ENCODE results near the gene TRPM8.
"Not testable (repeated sequence)": the region's sequence is repeated elsewhere in the genome, so short reads cannot be mapped to it uniquely, and the experiment has no call there.

Gene TRPM8

GRCh38 chr2:233938676-233939370 lies 21.6 kb downstream of the TRPM8 start:
- DNase-seq, result no peak

GRCh38 chr2:233940376-233941276 lies 23.5 kb downstream of the TRPM8 start:
- no peak for DNase-seq

DNA sequence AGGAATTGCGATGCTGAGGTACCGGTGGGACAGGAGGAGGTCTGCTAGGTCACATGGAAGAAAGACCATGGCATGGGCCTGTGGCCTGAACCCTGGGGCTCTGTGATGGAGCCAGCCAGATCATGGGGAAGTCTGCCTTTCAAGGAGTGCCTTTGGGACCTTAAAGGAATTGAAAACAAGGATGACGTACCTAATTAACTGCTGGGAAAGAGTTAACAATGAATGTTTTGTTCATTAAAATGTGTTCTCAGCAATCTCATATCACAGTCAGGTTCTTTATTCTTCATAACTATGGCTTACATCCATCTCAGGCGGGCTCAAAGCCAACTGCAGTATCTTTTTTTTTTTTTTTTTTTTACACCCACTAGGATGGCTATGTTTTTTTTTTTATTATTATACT lies 25.6 kb downstream of the TRPM8 start:
- DNase-seq, result no peak

DNA sequence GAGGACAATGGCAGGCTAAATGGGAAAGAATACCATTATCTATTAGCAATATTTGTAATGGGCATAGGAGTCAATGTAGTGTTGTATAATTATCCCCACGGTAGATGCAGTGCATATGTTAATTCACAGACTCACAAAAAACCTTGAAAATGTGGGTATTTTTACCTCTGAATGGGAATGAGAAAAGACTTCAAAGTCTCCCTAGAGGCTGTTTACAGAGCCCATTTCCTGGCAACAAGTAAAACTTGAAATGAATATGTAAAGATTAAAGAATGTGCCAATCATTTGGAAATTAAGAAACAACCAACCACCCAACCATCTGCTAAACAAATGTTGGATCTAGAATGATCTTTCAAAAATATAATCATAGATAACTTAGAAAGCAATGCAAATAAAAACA lies 27.1 kb downstream of the TRPM8 start:
- no peak for DNase-seq

DNA sequence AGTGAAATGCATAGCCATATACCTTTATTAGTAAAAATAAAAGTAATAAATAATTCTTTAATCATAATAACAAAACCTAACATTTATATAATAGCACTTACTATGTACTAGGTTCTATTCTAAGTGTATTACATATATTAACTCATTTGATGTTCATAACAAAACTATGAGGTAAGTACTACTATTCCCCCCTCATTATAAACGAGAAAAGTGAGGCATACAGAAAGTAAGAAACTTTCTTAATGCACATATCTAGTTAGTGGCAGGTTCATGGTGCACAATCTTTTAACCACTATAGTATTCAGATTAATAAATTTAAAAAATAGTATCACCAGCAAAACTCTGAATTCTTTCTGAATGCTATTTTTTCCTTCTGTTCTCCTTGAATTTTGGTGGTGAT lies 27.5 kb downstream of the TRPM8 start:
- no peak for DNase-seq

- DNase-seq, result no peak
Observed at GRCh38 chr2:233945146-233945545, 28.0 kb downstream of the TRPM8 start.

DNA sequence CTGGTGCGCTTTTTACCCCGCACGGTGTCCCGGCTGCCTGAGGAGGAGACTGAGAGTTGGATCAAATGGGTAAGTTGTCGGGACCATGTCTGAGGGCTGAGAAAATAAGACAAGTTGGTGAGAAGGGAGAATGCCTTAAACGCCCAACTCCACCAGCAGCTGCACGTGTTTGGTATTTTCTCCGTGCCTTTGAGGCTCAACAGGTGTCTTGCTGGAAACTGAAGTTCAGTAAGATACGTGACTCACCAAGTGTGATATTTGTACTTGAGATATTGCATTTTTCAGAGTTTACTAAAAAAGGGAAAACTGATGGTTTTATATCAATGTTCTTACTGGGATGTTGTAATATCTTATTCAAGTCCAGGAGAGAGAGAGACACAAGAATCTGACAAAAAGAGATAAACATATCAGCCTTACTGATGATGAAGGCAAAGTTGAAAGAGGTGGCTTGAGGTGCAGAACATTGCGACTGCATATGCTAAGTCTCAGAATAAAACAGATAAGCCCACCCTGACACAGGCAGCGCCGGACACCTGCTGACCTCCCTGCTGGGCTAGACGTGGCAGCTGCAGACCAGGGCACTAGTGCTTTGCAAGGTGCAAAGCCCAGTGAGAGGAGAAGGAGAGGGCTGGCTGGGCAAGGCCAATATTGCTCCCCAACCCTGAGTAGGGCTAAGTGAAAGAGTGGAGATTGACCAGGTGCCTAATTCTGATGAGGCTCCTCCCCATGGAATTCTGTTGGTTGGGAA lies 33.1 kb downstream of the TRPM8 start:
- no peak for DNase-seq

GRCh38 chr2:233952335-233952734 lies 35.2 kb downstream of the TRPM8 start:
- no peak for DNase-seq

DNA sequence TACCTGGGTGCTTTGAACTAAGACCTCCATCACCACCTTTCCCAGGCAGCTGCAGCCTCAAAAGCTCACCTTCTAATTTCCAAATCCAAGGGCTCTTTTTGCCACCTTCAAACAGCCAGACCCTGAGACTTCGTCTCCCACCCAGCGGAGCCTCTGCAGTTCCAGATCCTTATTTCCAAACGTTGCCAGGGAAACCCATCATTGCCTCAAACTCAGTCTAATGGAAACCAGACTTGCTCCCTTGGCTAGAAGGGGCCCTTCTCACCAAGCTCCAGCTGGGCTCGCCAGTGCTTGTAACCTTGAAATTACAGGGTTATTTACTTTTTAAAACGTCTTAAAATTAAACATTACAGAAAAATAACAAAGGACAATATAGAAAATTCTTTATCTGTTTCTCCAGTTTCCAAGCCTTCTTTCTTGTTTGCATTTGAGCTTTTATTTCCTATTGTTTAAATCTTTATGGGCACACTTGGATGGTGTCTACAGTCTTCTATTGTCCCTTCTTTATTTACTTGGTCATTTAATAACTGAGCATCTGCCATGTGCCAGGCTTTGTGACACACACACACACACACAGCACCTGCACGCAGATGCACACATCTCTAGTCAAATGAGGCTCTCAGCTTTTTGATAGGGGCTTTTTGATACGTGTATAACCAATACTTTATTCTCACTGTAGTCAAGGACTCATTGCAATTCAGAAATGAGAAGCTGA lies 36.1 kb downstream of the TRPM8 start:
- DNase-seq, result no peak

- DNase-seq, result no peak
Observed at GRCh38 chr2:233960203-233960602, 43.0 kb downstream of the TRPM8 start.

DNA sequence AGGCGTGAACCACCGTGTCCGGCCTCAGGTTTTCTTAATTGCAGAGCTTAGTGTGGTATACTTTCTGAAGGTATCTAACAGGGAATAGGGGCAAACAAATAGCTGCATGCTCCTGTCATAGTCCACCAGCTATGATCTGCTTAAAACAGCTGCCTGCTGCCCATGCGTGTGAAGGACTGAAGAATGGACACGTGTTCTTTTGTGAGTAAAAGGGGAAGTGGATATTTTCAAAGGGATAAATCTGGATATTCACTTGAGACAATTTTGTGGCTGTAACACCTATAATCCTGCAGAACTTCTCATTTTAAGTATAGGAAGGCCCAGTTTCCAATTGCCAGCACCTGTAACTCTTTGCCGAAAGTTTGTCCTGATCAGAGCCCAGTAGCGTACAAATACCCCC lies 44.7 kb downstream of the TRPM8 start:
- no peak for DNase-seq

GRCh38 chr2:233964581-233964980 lies 47.4 kb downstream of the TRPM8 start:
- no peak for DNase-seq

DNA sequence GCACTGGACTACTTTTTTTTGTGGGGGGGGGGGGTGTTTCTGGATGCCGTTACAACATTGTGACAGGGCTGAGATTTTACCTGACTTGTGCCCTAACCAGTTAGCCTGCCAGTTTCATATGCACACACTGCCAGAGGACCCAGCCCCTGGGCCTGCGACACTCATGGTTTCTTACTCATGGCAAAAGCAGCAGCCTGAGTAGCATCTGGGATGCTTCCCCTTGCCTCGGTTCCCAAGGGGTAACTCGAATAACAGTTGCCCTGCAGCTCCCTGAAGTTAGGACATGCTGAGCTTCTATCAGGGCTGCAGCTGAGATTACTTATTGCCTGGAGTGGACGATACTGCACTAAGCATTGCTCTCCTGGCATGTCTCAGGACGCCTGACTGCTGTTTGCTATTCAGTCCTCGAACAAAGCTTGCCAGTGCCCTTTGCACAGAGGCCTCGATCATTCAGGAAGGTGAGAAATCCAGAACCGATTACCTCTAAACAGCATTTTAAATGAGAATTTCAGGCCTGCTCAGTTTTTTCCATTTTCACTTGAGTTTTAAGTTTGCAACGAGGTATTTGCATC lies 47.9 kb downstream of the TRPM8 start:
- no peak for DNase-seq

GRCh38 chr2:233965646-233966045 lies 48.5 kb downstream of the TRPM8 start:
- DNase-seq, result not testable (repeated sequence)

DNA sequence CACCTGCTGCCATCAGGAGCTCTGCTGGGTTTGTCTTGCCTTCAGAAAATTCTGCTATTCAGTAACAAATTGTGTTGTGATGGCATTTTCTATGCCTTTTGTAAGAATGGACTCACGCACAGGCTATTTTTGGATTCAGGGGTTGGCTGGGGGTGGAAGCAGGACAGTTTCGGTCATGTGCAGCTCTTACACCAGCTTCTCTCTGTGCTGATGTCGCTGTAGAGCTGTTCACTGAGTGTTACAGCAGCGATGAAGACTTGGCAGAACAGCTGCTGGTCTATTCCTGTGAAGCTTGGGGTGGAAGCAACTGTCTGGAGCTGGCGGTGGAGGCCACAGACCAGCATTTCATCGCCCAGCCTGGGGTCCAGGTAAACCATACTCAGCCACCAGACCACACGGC lies 49.2 kb downstream of the TRPM8 start:
- DNase-seq, result no peak

- no peak for DNase-seq
Observed at GRCh38 chr2:233967164-233967563, 50.0 kb downstream of the TRPM8 start.

DNA sequence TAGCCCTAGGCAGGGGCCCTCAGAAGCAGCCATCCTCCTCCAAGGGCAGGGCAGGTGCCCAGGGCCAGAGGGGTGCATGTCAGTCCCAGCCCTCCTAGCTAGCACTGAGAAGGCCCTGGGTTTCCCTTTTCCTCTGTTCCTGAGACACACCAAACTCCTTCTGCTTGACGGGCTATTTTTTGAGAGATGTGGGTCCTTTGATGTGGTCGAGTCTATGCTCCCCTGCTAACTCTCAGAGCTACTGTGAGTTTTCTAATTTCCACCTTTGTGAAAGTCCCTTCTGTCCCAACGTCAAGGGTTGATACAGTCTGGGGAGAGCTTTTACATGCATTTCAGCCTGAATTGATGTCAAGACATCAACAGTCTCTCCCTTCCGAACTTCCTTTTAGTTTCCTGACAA lies 51.4 kb downstream of the TRPM8 start:
- no peak for DNase-seq

DNA sequence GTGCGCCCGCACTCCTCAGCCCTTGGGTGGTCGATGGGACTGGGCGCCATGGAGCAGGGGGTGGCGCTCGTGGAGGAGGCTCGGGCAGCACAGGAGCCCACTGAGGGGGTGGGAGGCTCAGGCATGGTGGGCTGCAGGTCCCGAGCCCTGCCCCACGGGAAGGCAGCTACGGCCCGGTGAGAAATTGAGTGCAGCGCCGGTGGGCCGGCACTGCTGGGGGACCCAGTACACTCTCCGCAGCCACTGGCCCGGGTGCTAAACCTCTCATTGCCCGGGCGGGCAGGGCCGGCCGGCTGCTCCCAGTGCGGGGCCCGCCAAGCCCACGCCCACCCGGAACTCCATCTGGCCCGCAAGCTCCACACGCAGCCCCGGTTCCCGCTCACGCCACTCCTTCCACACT lies 55.3 kb downstream of the TRPM8 start:
- DNase-seq, result not testable (repeated sequence)

- DNase-seq, result no peak
Observed at GRCh38 chr2:233972941-233973575, 55.9 kb downstream of the TRPM8 start.

GRCh38 chr2:233973786-233974185 lies 56.6 kb downstream of the TRPM8 start:
- no peak for DNase-seq

DNA sequence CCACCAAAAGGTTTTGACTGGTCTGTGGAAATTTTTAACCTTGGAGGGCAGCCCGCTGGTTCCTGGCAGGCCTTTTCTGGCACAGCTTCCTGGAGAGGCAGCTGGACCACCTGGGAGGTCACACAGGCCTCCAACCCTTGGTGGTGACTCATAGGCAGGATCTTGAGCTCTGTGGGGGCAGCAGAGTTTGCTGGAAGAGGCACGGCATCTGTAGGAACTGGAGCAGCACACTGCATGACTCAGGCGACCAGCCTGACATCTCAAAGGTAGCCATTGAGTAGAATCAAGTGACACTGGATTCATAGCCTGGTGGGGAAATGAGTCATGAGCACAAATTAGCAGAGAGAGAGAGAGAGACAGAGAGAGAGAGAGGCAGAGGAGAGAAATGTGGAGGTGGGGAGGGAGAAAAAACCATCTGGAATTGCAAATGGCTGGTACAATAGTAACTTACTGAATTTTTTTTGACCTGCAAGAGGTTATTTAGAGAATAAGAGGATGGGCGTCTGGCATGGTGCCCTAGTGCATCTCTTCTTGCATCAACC lies 57.4 kb downstream of the TRPM8 start:
- DNase-seq, result no peak

DNA sequence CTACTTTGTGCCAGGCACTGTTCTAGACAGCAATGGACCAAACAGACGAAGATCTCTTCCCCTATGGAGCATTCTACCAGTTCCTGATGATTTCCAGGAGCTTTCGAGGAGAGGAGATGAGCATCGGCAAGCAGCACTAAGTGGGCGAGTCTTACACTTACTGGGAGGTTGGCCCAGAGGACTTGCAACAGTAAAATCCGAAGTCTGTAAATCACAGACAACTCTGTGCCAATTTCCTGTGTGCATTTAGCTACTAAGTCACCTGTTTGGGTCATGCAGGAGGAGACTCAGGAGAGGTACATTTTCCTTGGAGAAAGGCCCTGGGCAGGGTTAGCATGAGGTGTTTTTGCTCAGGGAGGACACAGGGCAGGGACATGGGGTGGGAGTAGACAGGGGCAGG lies 58.9 kb downstream of the TRPM8 start:
- no peak for DNase-seq

All from KG1 (cell line).